HG03521 (cell line): ENCODE measurements around the gene RBM6.
A peak's percentile ranks its signal among the peaks of the same experiment; 100 is the strongest.

Experiments
- ATAC-seq: cut with Tn5 transposase; IDR thresholded peaks from one replicate; pipeline ENCODE4 v1.9.1; 2021; ENCODE audit warnings: mild to moderate bottlenecking, moderate library complexity; ENCODE audit not compliant: unreplicated experiment

The RBM6 gene

GRCh38 chr3:50088725-50089608 is 149.0 kb downstream of the RBM6 start, which contains the start of gene RBM5:
Gene RBM5, plus strand, starts transcription at chr3:50088919. Its CDS starts 1,516 bp downstream, at chr3:50090435.
- ATAC-seq = peak; percentile 96

- ATAC-seq = peak; percentile 12
Observed at GRCh38 chr3:50089609-50089945, 149.6 kb downstream of the RBM6 start.

- no peak for ATAC-seq
Observed at GRCh38 chr3:50090984-50091383, 151.0 kb downstream of the RBM6 start.

DNA sequence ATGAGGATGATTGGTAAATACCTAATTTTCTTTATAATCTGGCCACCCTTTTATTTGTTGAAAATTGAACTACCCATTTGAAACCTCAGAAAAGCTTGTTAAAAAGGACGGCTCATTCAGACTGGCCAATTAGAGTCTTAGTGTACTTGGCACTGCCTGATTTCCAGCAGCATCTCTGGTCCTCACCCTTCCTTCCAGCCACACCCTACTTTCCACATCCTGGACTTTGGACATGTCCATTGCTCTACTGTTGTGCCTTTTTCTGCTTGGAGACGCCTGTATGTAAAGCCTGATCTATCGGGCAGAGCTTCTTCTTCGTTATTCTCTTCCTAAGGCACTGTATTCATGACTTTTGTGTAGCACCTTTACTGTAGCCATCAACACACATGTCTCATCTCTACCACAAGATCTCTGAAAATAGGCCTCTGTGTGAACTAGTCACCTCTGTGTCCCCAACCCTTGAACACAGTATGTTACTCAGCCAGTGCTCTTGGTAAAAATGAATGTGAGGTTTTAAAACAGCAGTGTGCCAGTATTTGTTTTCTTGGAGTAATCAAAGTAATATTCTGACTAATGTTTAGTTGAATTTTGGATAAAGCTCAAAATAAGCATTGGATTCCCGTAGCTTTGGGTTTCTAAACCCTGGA is 155.5 kb downstream of the RBM6 start:
- ATAC-seq = no peak

DNA sequence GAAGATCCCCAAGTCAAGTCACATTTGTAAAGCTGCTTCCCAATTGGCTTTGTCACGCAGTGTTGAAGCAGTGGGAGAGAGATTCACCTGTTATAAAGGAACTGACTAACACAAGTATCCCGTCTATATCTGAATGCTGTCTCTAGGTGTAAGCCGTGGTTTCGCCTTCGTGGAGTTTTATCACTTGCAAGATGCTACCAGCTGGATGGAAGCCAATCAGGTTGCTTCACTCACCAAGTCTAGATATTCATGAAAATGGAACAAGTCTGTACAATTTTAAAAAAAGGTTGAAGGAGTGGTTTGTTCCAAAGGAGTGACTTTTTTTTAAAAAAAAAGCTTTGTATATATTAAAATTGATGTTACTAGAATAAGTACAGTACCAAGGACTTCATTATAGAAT is 160.4 kb downstream of the RBM6 start:
- no peak for ATAC-seq

DNA sequence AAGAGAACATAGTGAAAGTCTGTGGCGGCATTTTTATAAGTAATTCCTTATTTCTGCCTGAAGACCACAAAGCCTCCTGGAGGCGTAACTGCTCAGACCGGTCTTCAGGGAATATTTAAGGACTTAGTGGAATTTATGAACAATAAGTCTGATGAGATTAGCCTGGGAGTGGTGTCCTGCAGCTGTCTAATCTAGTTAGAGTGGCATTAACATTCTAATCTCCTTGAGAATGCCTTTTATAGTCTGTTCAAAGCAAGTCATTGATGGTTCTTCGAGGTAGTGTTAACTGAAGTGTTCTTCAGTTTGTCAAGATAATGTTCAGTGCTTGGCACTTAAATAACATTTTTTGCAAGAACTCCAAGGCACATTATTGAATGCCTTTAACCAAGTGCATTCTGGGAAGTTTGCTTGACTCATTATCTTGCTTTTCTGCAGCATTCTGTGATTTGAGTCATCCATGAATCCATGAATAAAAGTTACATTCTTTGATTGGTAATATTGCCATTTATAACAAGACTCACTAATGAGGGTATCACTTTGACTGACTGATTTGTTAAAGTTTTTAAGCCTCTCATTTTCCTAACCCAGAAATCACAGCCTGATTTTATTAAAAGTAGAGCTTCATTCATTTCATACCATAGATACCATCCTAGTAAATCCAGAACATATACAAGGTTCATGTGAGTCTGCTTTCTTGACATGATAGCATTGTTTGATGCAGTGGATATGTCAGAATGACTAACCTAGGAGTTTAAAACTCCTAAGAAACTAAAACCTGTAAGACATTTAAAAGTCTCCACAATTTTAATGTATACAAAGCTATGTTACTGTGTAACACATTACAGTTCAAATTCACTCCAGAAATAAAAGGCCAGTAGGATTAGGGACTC is 161.3 kb downstream of the RBM6 start:
- no peak for ATAC-seq

DNA sequence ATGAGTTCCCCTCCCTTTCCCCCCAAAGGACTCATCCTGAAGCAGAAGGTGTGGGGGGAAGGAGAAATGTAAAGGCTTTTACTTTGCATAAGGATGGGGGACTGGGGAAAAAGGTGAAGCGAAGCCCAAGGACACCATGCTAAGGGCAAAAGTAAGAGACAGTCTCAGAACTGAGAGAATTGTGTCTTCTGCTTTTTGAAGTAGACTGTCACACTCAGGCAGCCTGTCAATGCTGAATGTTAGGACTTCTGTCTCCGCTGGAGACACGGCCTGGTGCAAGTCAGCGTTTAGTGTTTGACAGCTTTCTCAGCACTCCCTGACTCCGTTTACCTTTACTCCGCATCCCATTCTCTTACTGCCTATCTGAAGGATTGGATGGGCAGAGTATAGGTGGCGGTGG is 162.6 kb downstream of the RBM6 start:
- no peak for ATAC-seq

DNA sequence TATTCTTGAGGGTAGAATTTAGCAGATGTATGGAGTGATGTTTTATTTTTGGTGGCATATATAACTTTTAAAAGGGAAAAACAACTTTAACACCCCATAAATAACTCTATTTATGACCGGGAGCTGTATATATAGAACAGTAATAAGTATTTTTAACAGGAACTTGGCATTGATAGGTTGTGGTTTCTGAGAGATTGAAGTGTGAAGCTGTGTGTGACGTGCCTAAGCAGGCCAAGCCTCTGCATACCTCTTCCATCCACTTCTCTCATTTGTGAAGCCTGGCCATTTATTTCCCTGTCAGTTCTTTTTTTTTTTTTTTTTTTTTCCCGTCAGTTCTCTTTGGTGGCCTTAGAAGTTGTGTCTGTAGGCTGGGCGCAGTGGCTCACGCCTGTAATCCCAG is 171.8 kb downstream of the RBM6 start:
- ATAC-seq = no peak

- no peak for ATAC-seq
Observed at GRCh38 chr3:50112462-50112861, 172.5 kb downstream of the RBM6 start.

DNA sequence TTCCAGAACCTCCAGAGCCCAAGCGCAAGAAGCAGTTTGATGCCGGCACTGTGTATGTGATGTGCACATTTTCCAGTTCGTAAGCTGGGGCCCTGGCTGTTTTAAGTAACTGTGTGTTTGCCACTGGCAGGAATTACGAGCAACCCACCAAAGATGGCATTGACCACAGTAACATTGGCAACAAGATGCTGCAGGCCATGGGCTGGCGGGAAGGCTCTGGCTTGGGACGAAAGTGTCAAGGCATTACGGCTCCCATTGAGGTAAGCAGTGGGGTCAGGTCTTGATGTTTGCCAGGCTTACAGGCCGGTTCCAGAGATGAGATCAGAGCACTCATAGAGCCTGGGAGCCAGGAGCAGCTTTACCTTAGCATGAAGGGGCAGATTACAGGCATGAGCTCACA is 177.2 kb downstream of the RBM6 start:
- no peak for ATAC-seq

DNA sequence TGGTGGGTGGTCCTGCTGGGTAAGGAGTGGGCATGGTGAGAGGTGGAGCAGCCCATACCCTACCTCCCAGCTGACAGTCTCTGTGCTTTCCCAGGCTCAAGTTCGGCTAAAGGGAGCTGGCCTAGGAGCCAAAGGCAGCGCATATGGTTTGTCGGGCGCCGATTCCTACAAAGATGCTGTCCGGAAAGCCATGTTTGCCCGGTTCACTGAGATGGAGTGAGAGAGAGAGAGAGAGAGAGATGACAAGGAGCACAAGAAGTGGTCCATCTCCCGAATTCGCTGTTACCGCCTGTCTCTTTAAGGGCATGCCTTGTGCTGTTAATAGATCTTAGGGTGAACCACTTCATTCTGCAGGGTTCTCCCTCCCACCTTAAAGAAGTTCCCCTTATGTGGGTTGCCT is 178.3 kb downstream of the RBM6 start:
- ATAC-seq = no peak

- ATAC-seq = no peak
Observed at GRCh38 chr3:50119786-50120185, 179.8 kb downstream of the RBM6 start.

DNA sequence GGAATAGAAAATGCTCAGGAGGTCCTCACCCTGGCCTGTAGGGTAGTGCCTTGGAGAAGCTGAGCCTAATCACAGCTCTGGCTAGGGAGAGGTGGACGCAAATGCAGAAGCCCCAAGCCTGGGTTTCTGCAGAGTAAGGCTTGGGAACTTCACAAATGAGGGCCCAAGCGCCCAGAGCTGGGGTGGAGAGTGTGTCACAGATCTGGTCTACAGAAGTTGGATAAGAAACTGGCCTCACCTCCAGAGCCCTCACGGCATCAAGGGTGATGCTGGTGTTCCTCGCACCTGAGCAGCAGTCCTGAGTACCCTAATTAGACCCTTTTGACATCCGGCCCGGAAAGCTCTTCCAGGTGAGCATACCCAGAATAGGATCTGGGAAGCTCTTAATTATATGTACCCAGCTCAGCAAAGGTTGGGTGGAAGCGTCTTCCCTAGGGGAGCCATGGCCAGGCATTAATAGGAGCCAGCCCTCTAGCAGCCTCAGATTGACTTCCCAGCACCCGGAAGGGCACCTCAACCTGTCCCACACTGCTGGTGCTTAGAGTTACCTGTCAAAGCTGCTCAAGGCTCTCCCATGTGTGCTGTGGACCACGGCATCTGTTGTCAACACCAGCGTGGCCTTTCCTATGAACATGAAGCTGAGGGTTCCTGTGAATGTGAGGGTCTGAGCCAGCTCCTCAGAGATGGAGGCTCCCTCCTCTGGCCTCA is 180.6 kb downstream of the RBM6 start:
- ATAC-seq = no peak

- ATAC-seq = no peak
Observed at GRCh38 chr3:50121072-50122032, 181.4 kb downstream of the RBM6 start.

- no peak for ATAC-seq
Observed at GRCh38 chr3:50122071-50122470, 182.1 kb downstream of the RBM6 start.

DNA sequence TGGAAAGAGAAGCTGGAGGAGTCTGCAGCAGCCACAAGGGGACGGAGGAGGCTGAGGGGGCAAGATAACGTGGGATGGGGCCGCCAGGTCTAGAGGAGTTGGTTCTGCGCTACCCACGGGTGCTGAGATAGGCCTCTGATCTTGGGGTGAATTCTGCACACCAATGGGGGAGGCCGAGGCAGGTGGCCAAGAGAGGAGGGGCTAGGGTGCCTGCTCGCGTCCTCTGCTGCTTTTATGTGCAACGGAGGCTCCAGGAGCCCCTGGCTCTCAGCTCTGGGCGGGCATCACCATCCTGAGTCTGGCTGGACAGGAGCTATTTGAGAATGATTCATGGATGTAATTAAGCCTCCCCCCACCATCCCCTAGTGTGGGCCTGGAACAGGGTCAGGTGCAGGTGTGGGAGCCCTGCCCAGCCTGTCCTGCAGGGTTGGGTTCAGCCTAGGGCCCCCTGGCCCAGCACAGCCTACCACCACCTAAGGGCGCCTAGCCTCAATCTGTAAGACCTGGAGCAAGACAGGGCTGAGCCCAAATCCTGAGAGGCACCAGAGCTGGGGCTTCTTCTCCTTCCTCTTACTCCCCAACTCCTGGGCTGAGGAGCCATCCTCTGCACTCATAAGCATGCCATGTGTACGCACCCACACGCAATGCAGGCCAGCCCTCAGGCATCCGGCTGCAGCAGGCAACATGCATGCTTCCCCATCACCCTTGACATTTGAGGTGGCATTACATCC is 182.9 kb downstream of the RBM6 start:
- ATAC-seq = no peak

DNA sequence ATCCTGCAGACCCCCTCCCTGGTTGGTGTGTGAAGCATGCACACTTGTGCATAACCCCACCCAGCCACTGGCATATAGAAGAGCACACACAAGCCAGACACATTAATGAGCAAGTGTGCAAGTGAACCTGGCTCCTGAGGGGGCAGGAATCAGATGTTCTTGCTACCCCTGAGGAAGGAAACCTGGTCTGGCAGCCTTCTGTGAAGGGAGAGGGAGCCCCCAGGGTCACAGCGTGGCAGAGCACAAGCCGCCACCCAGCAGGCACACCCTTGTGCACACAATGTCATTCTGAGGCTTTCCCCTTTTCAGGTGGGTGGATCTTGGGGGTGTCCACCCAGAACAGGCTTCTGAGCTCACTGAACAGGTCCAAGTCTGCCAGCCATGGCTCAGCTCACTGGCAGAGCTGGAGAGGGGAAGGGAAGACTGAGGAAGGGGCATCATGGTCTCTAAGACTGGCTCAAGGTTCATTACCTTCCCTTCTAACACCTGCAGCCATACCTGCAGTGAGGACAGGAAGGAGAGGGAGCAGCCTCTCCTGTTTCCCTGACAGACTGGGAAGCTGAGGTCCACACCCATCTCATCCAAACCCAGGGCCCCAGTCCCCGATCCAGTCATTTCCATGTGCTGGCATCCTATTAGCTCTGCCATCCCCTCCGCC is 183.6 kb downstream of the RBM6 start:
- ATAC-seq = no peak

DNA sequence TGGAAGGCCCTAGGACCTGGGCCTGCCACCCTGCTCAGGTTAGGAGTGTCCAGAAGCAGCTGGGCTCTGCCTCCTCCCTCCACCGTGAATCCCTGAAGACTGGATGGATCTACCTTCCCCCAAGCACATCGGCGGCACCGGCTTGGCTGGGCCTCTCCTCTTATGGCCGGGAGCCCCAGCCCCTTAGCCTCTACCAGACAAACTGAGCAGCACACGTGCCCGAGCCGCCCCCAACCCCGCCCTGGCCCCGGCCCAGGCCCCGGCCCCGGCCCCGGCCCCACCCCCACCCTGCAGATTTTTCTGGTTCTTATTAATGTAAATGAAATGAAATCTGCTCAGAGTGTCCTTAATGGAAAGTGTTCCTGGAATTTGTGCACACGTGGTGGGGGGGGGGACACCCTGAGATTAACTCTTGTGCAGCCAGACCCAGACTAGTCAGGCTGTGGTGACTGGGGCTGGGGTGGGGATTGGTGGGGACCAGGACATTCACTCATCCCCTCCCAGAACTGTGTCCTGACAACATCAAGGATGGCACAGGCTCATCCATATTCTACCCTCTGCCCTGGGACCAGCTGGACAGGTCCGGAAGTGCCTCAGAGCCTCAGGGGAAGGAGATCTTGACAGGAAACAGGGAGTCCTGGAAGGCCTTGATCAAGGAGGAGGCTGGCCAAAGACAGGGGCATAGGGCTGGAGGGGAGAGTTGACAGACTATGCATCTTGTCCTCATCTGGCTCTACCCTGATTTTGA is 184.3 kb downstream of the RBM6 start:
- no peak for ATAC-seq
